A549 treated with Mapracorat at 1 μM for 4 hours (cell line): ENCODE measurements around the gene KLHDC4. TPM values are rescaled to one million over a fixed set of nuclear protein-coding genes. Genes with fewer than 3 reads are reported as not detected.

ENCODE experiments used
- total RNA-seq: library from RNA; stranded (reverse); fragments of 200-300 nt; extraction: Qiagen RNA extraction; gene quantifications from 5 replicates; pipeline ENCODE4 v1.2.3, GENCODE V29; 2022

Gene KLHDC4
- 41.5 to 50.5 TPM (median 48.7 TPM) in 5 replicates for total RNA-seq

DNA sequence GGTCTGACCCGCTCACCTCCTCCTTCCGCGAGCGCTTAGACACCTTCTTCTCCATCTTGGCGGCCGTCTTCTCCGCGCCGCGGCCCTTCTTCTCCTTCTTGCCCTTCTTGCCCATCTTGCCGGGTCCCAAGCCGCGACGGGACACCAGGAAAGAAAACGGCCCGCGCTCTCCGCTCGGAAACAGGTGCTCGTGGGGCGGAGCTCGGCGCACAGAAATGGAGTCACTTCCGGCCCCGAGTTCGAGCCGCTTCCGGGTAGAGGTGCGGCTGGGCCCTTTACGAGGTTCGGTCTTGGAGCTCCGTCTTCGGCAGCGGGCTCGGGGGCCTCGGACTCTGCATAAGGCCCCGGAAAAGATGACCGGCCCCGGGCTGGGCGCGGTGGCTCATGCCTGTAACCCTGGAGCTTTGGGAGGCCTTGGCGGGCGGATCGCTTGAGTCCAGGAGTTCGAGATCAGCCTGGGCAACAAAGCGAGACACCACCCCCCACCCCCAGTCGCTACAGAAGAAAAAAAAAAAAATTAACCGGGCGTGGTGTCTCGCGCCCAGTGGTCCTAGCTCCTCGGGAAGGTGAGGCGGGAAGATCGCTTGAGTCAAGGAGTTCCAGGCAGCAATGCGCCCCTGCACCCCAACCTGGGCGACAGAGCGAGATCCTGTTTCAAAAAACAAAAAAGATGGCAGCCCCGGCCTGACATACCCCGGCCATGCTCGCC is at the start of gene KLHDC4:
Gene KLHDC4 (minus strand): TSS at position 211 of the 709 bp plus-strand sequence. CDS start 96 bp downstream, at position 115.

Other genes starting within 250 kb of the KLHDC4 start
- 1.1 to 2.3 TPM (median 2.1 TPM) in 5 replicates for gene JPH3, start 163.5 kb downstream of the KLHDC4 start, total RNA-seq
- gene SLC7A5, start 103.5 kb upstream of the KLHDC4 start, total RNA-seq, result 594 to 857 TPM (median 765 TPM) in 5 replicates
- gene CA5A, start 170.5 kb upstream of the KLHDC4 start, total RNA-seq, result not detected in 5 replicates
- gene BANP, start 185.4 kb upstream of the KLHDC4 start, total RNA-seq, result 12.0 to 14.9 TPM (median 13.6 TPM) in 5 replicates